ENCODE data around the gene SEMA6D.
A peak's percentile ranks its signal among the peaks of the same experiment; 100 is the strongest.

The SEMA6D gene, protein sequence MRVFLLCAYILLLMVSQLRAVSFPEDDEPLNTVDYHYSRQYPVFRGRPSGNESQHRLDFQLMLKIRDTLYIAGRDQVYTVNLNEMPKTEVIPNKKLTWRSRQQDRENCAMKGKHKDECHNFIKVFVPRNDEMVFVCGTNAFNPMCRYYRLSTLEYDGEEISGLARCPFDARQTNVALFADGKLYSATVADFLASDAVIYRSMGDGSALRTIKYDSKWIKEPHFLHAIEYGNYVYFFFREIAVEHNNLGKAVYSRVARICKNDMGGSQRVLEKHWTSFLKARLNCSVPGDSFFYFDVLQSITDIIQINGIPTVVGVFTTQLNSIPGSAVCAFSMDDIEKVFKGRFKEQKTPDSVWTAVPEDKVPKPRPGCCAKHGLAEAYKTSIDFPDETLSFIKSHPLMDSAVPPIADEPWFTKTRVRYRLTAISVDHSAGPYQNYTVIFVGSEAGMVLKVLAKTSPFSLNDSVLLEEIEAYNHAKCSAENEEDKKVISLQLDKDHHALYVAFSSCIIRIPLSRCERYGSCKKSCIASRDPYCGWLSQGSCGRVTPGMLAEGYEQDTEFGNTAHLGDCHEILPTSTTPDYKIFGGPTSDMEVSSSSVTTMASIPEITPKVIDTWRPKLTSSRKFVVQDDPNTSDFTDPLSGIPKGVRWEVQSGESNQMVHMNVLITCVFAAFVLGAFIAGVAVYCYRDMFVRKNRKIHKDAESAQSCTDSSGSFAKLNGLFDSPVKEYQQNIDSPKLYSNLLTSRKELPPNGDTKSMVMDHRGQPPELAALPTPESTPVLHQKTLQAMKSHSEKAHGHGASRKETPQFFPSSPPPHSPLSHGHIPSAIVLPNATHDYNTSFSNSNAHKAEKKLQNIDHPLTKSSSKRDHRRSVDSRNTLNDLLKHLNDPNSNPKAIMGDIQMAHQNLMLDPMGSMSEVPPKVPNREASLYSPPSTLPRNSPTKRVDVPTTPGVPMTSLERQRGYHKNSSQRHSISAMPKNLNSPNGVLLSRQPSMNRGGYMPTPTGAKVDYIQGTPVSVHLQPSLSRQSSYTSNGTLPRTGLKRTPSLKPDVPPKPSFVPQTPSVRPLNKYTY

DNA sequence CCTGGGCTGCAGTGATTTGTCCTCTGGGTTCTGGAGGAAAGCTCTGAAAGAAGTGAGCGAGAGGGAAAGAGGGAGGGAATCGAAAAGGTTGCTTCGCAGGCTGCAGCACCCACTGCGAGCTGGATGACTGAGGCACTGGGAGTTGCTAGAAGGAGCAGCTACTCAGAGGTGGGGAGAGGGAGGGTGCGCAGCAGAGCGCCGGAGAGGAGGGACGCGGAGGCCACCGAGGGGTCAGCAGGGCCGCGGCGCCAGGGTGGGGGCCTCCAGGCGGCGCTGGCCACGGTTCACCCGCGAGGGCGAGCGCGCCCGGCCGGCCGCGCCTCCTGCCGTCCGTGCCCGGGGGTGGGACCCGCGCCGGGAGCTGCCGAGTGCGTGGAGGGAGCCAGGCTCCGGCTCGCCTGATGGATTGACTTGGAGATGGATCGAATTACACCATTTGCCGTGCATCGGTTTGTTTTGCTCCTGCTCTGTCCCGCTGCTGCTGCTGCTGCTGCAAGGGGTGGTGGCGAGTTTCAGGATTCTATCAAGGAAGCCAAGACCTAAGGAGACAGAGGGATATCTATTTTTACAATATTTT, at the start of gene SEMA6D:
SEMA6D (plus strand) TSS at position 470 of the 577 bp plus-strand sequence. CDS start 42,294 bp downstream, outside the sequence.
- peak; percentile 64 for DNase-seq

DNA sequence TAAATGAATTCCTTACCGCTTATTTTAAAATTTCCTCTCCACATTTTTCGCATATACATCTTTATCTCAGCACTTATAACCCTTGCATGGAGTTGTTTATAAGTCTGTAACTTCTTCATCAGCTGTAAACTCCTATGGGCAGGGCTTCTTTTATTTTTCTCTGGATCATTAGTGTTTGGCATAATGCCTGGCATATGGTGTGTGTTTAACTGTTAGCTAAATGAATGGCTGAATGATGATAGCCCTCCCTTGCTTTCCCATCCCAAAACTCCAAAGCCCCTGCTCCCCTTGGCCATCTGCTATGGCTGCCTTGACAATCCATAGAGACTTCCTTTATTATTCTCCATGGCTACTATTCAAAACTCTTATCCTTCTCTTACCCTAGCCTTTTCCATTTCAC, 48.1 kb upstream of the SEMA6D start:
- peak; percentile 61 for DNase-seq

DNA sequence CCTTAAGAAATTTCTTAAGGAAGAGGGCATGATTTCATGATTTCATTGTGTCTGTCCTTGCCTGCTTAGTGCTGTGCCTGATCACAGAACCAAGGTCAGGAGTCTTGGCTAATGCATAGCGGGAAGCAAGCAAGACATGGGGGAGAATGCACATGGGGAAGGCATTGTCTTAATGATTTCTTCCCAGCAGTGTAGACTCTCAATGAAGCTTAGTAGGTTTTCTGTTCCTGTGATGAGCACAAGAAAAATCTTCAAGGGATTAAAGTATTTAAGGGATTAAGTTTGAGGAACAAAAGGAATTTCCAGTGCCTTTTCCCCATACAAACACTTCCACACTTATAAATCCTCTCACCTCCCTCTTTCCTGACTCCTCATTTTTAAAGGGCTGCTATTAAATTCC, 46.9 kb upstream of the SEMA6D start:
- no peak for DNase-seq

DNA sequence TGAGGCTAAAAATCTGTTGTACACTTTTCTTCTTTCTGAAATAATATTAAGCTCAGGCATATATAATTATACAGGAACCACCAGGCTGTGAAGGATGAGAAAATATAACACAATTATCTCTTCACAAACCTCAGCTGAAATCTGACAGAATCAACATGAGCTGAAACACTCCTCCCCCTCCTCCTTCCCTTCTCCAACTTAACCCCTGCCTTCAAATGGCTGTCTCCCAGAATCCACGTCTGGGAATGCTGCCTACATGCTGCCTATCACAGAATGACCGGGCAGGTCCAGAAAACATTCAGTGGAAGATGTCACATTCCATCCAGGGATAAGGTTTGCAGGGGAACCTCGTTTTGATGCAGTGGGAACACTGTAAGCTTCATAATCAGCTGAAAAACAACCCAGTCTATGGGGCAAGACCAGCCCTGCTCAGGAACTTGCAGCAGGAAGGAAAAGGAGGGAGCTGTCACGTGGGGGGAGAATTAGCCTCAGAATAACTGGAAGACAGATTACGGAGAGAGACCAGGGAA, 44.0 kb upstream of the SEMA6D start:
- no peak for DNase-seq

DNA sequence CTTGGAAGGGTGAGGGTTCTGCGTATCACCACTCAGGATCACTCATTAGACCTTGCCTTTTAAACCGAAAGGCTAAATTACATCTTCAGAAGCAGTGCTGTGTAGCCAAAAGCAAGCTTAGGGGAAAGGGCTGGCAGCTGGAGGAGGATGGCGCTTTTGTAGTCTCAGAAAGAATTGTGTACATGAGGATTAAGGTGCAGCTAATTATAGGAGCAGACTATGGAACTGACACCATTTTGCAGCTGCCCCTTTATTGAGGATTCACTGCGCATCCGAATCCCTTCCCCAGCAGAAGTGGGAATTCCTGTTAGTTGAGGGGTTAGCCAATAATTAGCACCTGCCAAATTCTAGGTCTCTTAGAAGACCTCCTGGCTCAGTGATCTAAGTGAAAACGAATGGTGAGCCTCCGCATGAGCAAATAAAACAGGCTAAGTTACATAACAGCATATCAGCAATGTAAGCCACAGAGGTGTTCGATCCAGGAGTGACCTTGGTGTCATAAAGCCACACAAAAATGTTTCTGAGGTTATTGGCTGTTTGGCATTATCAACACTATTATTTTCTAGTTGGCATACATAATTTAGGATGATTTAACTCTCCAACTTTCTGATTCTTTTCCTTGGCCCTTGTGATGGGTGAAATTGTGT, 42.6 kb upstream of the SEMA6D start:
- no peak for DNase-seq

DNA sequence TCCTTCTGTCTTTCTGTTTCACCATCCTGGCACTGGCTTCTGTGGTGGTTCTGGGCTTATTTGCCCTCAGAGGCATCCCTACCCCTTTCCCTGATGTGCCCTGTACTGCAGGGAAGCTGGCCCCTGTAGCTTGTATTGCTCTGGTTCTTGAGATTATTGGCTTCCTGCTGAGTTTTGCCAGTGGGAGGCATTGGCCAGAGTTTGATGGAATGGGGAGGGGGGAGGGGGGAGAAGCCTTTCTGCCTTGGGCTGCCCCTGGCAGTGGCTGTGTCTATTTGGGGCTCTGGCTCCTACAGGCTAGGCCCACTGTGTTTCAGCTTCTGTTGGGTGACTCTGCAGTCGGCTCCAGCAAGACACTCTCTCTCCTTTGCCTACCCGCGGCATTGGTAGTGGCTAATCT, 41.6 kb upstream of the SEMA6D start:
- no peak for DNase-seq

DNA sequence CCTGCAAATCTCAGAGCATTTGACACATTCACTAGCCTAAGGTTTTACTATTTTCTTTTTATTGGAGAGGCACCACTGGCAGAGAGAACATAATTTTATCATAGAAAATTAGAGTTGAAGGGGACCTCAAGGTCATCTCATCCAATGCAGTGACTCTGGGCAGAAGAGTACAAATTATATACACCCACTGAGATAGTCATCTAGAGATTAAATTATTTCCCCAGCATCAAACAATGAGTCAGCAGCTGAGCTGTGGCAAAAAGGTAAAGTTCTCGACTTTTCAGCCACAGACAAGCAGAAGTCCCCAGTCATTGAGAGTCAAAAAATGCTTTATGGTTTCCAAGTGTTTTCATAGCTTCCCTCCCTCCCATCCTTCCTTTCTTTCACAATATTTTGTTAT, 39.3 kb upstream of the SEMA6D start:
- no peak for DNase-seq

DNA sequence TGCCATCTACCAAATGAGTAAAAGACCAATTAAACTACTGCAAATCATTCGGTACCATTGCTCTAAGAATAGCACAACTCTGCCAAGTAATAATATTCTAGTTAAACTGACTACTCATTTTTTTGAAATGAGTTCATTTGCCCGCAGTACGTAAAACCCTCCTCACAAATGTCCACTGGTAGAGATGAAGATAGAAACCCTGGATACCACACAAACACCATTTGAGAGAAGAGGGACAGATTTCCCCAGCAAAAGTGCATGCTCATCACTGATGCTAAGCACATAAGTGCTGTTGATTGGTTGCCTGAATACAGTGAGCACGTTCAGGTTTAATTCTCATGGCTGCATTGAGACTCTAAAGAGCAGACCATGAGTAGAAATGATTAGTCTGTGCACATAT, 34.6 kb upstream of the SEMA6D start:
- no peak for DNase-seq

DNA sequence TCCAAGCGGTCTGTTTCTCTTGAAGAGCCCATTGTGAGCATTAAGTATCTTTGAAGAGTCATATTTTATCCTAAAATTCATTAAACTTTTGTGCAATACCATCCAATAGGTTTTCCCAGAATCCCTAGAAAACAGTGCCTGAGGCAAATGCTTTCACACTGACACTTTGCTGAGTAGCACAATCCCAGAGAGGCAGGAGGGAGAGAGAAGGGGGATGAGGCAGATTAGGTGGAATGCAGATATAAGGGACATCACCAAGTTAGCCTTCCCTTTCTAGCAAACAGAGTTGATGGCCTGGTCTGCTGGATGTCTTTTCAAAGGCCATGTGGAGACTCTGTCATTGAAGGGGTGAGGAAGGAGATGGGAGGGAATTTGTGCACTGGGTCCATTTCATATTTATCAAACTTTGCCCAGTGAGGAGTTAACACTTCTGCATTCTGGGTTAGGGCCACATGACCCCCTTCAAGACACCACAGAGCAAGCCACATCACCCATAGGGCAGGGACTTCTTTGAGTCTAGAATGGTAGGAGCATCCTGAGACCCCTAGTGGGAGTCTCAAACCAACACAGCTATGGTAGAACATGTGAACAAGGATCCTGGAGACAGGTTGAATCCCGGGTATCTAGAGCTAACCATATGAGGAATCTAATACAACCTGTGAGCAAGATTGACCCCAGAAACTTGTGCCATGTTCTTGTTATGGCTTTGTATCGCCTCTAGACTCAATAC, 32.0 kb upstream of the SEMA6D start:
- DNase-seq, result no peak

DNA sequence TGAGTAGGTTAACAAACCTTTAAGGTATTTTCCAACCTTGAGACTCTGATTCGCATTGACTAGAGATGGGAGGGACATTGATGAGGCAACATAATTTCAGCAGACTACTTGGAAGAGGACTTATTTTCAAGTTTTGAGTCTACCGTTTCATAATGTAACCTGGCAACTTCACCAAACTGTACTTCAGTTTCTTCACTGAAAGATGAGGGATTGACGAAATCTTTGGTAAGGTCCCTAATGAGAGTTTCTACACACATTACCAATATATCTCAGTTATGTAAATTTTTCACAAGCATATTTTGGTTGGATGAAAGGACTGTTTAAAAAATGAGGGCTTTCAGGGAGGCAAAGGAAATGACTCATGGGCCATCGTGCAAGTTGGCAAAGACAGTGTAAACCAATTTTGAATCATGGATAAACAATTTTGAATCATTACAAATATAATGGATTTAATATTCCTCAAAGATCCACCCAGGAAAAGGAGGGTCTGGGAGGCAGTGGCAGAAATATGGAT, 28.7 kb upstream of the SEMA6D start:
- no peak for DNase-seq

DNA sequence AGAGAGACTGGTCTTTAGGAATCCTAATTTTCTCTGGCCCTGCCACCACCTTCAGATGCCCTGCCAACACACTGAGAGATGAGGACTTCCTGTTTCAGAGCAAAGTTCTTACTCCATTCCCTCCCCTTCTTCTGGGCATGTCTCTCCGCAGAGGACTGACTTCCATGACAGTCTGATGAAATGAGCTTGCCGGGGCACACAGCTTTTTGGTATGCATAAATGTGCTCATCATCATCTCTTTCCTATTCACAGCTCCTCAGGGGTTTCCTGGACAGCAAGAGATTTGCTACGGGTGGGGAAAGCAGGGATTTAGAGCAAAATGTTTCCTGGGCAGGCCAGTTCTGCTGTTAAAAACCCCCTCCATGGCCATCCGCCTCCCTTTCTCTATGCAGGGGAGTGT, 27.6 kb upstream of the SEMA6D start:
- DNase-seq, result no peak

DNA sequence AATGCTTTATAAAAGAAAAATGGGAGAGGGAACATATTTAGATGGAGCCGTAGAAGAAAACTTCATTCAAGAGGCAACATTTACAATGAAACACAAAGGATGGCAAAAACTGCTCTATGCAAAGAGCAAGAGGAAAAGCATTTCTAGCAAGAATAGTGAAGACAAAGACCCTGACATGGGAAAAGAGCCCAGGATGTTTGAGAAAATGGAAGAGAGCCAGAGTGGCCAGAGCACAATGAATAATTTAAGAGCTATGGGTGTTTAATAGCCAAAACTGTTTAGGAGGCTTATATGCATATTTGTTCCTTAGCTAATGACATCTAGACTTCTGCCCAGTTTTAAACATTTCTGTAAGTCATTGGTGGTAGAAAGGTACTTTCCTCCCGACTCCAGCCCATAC, 25.4 kb upstream of the SEMA6D start:
- no peak for DNase-seq

DNA sequence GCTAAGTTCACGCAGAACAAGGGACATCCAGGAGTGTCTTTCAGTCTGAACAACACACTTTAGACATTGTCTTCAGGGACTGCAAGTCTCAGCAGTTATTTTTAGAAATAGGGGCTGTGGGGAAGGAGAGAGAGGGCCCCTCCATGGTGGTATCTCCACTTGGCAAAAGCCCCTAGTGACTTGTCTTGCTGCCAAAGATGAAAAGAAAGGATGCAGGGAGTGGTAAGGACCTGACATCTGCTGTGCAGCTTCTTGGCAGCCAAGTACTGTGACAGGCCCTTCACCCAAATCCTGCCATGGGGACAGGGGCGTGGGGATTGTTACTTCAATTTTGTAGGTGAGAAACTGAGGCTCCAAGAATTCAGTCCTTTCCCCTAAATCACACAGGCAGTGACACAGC, 21.0 kb upstream of the SEMA6D start:
- no peak for DNase-seq

DNA sequence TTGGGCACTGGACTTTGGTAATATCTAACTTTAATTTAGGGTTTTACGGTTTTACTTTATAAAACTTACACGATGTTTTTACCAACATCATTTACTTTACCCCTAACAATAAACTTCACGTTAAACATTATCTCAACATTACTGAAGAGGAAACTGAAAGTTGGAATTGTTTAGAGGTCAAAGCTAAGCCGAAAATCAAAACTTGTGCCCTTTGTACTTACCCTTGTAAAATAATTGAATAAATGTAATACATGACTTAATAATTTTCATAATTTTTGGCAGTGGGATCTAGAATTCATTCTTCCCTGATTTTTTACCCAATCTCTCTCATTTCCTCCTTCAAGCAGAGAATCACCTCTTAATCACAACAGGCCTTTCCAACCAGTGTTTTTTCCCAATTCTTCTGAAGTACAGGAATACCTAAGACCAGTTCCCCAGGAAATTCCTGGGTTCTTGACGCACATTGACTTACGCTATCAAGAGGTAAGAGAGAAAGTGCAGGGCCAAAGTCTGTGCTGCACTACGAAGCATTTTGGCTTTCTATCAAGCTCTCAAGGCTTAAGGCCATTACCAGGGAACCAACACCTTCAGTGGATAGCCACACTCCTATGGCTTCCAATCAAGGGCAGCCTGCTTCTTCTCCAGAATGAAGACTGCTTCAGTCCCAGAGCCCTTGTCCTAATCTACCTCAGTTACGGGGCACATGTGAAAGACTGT, 11.9 kb upstream of the SEMA6D start:
- DNase-seq, result no peak

DNA sequence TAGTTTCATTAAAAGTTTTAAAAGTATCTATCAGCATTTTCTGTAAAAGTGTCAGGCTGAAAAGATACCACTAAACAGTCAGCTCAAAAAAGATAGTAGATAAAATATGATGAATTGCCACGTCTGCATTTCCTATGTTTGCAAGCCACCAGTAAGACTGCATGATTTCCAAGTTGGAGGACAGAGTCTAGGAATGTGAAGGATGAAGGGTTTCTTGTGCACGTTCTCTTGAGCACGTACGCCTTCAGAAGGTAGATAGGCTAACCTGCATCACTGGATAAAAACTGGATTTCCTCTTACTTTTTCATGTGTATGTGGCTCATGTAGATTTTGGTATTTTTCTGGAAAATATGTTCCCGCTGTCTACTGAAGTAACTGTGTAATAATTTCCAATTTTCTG, 9.9 kb upstream of the SEMA6D start:
- DNase-seq, result no peak

DNA sequence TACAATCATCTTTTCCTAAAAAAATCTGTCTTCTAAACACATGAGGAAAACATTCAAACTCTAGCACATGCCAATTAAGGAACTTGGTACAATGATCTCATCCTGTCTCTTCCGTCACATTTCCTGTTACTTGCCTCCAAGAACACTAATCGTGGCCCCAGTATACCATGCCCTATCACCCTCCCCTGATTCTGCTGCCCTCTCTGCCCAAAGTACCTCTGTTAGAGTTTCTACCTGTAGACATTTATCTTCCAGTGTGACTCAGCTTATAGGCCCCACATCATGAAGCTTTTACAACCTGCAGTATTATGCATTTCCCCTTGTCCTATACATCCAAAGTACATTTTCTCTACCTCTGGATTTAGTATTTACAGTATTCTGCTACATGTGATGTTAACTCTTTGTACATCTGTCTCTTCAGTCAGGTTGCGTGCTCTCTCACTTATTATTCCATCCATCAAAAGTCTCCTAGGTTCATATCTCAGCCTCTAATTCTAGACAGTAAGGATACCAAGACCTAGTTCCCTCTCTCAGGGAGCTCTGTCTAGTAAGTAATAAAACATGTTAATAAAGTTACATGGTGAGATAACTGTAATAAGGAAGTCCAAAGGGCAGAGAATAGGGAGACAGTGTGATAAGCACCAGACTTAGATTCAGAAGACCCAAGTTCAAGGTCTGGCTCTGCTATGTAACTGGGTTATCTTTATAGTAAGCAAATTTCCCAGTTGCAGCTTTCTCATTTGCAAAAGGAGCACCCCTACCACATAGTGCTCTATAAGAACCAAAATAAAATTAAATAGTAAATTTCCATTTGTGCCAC, 8.9 kb upstream of the SEMA6D start:
- DNase-seq, result no peak

DNA sequence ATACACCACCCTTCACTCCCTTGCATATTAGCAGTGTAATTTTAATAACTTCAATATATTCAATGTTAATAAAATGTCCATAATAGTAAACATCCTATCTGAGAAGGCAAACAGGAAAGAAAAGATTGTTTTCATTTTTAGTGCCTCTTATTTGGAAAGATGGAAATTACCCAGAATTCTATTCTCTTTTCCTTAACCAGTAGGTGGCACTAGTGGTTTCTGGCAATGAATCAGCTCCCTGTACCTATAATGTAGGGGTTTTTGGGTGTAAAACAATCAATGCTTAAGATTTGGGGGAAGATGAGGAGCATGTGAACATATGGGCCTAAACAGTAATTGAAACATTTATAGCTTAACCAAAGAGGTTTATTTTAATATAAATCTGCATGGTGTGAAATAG, 5.7 kb upstream of the SEMA6D start:
- DNase-seq, result no peak

DNA sequence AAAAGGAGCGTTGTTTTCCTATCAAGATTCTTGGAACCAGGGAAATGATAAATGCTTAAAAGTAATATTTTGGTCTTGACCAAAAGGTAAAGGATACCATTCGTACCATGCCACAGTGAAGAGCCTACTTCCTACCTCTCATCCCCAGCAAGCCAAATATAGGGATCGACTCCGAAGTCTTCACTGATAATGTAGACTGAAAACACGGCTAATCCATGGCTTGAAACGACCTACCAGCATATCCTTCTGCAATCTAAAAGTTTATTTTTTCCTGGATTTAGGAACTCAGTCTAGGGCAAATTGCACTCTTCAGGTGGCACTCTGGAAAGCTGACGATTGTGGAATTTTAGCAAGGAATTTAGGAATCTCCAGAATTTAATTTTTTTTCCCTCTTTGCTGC, 1.9 kb upstream of the SEMA6D start:
- no peak for DNase-seq

DNA sequence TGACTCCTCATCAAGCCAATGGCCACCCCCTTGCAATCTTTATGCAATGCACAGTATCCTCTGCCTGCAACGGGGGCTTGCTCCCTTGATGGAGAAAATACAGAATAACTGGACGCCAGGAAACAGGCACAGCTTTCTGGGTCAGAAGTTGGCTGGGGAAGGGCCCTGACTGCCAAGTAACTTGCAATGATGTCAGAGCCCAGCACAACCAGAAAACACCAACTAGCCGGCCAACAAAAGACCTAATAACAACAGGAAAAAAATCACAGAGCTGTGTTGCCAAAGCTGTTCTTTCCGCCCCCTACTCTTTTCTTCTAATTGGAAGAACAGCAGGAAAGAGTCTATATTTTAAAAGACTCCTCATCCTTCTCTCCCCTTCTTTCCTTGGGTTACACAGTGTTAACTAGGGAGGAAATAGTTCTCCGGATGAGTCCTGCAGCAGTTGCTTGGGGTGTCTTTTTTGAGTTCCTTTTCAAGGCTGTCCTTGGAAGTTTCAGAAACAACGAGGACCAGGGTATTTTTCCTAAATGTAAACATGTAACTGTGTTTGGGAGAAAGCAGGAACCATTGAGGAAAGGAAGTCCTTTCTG, 1.4 kb upstream of the SEMA6D start:
- no peak for DNase-seq

DNA sequence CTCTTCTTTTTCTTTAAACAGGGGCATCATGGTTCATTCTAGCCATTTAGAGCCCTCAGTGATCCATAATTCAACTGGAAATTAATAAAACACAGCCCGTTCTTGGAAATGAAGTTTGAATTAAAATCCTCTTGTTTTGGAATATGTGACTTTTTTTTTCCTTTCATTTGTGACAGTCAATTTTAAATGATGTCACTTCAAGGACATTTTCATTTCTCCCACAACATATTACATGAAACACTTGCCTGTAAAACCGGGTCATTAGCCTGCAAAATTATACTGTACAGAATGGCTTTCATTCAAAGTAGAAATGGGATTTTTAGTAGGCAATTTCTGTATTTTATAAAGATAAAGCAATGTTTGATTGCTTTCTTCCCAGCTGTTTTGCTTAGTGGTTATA, 789 bp upstream of the SEMA6D start:
- no peak for DNase-seq

All from NCI-H1694 treated with DMSO at 0.1 percent for 48 hours (cell line).